Nephron (organoid): ENCODE measurements around the gene MARCHF5.
"Not testable (repeated sequence)": the region's sequence is repeated elsewhere in the genome, so short reads cannot be mapped to it uniquely, and the experiment has no call there.

Experiments
- H3K27ac Mint-ChIP-seq, 3 experiments: 2 replicates each; pipeline ENCODE4 v1.8.0; 2020; ENCODE audit warnings: mixed read lengths in 3 of 3, mild to moderate bottlenecking in 2 of 3, moderate library complexity in 1 of 3
- H3K27me3 Mint-ChIP-seq: 2 replicates; pipeline ENCODE4 v1.8.0; 2021; ENCODE audit warnings: low read depth, mild to moderate bottlenecking, moderate library complexity, mixed read lengths
- H3K36me3 Mint-ChIP-seq: 2 replicates; pipeline ENCODE4 v1.8.0; 2020; ENCODE audit warnings: low read depth, mixed read lengths
- H3K4me1 Mint-ChIP-seq: 2 replicates; pipeline ENCODE4 v1.8.0; 2020; ENCODE audit warnings: mixed read lengths
- H3K4me3 Mint-ChIP-seq, 3 experiments: 2 replicates each; pipeline ENCODE4 v1.8.0; 2020; ENCODE audit warnings: mild to moderate bottlenecking in 3 of 3, mixed read lengths in 3 of 3, moderate library complexity in 2 of 3
- H3K9me3 Mint-ChIP-seq: 2 replicates; pipeline ENCODE4 v1.8.0; 2020; ENCODE audit warnings: mixed read lengths
- CTCF ChIP-seq, 3 experiments: fragments of 200-600 bp; sonication (generic); IDR thresholded peaks; one replicate each; pipeline ENCODE4 v1.5.0; 2021; ENCODE audit warnings: antibody characterized with exemption in 3 of 3; ENCODE audit not compliant: unreplicated experiment in 3 of 3

The MARCHF5 gene

GRCh38 chr10:92342796-92343195 lies 51.8 kb downstream of the MARCHF5 start:
- Mint-ChIP-seq H3K27ac (no peak overlapping the region), H3K27me3 (no peaks in the 10 kb centered on the region), H3K9me3 (no peaks in the 10 kb centered on the region), H3K36me3 (peaks cover 57% of the 10 kb centered on the region), H3K4me3 (no peak overlapping the region), H3K4me1 (no peaks in the 10 kb centered on the region)
- TF ChIP-seq CTCF (IDR thresholded peaks at IDR 0.05; ENCODE audit: unreplicated experiment in 3 of 3), result no peak

GRCh38 chr10:92345575-92345974 lies 54.6 kb downstream of the MARCHF5 start:
- H3K36me3 Mint-ChIP-seq, result peaks cover 75% of the 10 kb centered on the region
- H3K9me3 Mint-ChIP-seq, H3K27ac Mint-ChIP-seq, H3K27me3 Mint-ChIP-seq, H3K4me3 Mint-ChIP-seq, H3K4me1 Mint-ChIP-seq: not testable (repeated sequence)

GRCh38 chr10:92347035-92347676 lies 56.2 kb downstream of the MARCHF5 start:
- H3K4me3 Mint-ChIP-seq, H3K4me1 Mint-ChIP-seq, H3K27me3 Mint-ChIP-seq, H3K27ac Mint-ChIP-seq, H3K9me3 Mint-ChIP-seq: not testable (repeated sequence)
- peaks cover 69% of the 10 kb centered on the region for H3K36me3 Mint-ChIP-seq

- Mint-ChIP-seq H3K27me3 (no peaks in the 10 kb centered on the region), H3K36me3 (peaks cover 43% of the 10 kb centered on the region), H3K4me1 (no peaks in the 10 kb centered on the region), H3K4me3 (no peak overlapping the region), H3K27ac (no peak overlapping the region), H3K9me3 (no peaks in the 10 kb centered on the region)
- no peak for TF ChIP-seq CTCF (IDR thresholded peaks at IDR 0.05; ENCODE audit: unreplicated experiment in 3 of 3)
These were observed 59.4 kb downstream of the MARCHF5 start for GRCh38 chr10:92350411-92350810.

GRCh38 chr10:92354587-92354986 lies 63.6 kb downstream of the MARCHF5 start:
- H3K9me3 Mint-ChIP-seq, result peaks cover 5% of the 10 kb centered on the region
- H3K27me3 Mint-ChIP-seq, result no peaks in the 10 kb centered on the region
- no peak overlapping the region for H3K27ac Mint-ChIP-seq
- no peak for TF ChIP-seq CTCF (IDR thresholded peaks at IDR 0.05; ENCODE audit: unreplicated experiment in 3 of 3)
- no peaks in the 10 kb centered on the region for H3K4me1 Mint-ChIP-seq
- H3K36me3 Mint-ChIP-seq, result peaks cover 14% of the 10 kb centered on the region
- H3K4me3 Mint-ChIP-seq, result no peak overlapping the region

- no peak overlapping the region for H3K27ac Mint-ChIP-seq
- H3K9me3 Mint-ChIP-seq, result peaks cover 11% of the 10 kb centered on the region
- peaks cover 4% of the 10 kb centered on the region for H3K36me3 Mint-ChIP-seq
- H3K4me1 Mint-ChIP-seq, result no peaks in the 10 kb centered on the region
- TF ChIP-seq CTCF (IDR thresholded peaks at IDR 0.05; ENCODE audit: unreplicated experiment in 3 of 3), result no peak
- H3K27me3 Mint-ChIP-seq, result no peaks in the 10 kb centered on the region
- H3K4me3 Mint-ChIP-seq, result no peak overlapping the region
These were observed 65.1 kb downstream of the MARCHF5 start for GRCh38 chr10:92356041-92356440.

- Mint-ChIP-seq H3K27ac (no peak overlapping the region), H3K9me3 (peaks cover 16% of the 10 kb centered on the region), H3K4me3 (no peak overlapping the region), H3K4me1 (no peaks in the 10 kb centered on the region), H3K36me3 (no peaks in the 10 kb centered on the region), H3K27me3 (peaks cover 3% of the 10 kb centered on the region)
- no peak for TF ChIP-seq CTCF (IDR thresholded peaks at IDR 0.05; ENCODE audit: unreplicated experiment in 3 of 3)
These were observed 72.5 kb downstream of the MARCHF5 start for GRCh38 chr10:92363498-92363897.
